Tibial nerve (tissue), 3 donors: Measurements from ENCODE around the gene PLXNA4.

Source experiments
- POLR2A ChIP-seq, 2 donors: fragments of 450-650 bp; IDR thresholded peaks; one replicate each; pipeline ENCODE4 v1.6.1; 2017; ENCODE audit warnings: antibody characterized with exemption in 2 of 2, mild to moderate bottlenecking in 2 of 2, moderate library complexity in 2 of 2
- TF ChIP-seq, protein P1 (sequence below), 5 experiments: fragments of 200-600 bp in 3 of 5; fragments of 450-650 bp in 2 of 5; sonication (generic) in 3 of 5; IDR thresholded peaks; one replicate each; pipeline ENCODE4 v1.5.1; 2016 to 2019; ENCODE audit warnings: antibody characterized with exemption in 5 of 5, mild to moderate bottlenecking in 3 of 5, moderate library complexity in 2 of 5

DNA sequence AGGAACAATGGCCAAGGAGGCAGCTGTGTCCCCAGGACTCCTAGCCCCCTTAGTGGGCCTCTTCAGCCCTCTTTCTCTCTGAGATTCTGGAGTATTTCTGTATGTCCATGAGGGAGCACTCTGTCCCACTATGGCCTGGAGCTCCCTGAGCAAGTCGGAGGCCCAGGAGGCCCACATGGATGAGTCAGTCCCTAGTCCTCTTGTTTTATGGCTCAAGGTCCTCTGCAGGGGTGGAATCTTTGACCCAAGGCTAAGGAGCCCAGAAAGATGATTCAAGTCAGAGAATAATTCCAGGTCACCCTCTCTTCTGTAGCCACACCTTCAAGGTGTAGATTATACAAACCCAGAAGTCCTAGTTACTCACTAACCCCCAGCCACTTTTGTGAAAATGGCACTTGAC is 125.6 kb downstream of the PLXNA4 start:
- TF ChIP-seq, protein P1, sequence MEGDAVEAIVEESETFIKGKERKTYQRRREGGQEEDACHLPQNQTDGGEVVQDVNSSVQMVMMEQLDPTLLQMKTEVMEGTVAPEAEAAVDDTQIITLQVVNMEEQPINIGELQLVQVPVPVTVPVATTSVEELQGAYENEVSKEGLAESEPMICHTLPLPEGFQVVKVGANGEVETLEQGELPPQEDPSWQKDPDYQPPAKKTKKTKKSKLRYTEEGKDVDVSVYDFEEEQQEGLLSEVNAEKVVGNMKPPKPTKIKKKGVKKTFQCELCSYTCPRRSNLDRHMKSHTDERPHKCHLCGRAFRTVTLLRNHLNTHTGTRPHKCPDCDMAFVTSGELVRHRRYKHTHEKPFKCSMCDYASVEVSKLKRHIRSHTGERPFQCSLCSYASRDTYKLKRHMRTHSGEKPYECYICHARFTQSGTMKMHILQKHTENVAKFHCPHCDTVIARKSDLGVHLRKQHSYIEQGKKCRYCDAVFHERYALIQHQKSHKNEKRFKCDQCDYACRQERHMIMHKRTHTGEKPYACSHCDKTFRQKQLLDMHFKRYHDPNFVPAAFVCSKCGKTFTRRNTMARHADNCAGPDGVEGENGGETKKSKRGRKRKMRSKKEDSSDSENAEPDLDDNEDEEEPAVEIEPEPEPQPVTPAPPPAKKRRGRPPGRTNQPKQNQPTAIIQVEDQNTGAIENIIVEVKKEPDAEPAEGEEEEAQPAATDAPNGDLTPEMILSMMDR (IDR thresholded peaks at IDR 0.05) = no peak
- no peak for TF ChIP-seq POLR2A (IDR thresholded peaks at IDR 0.05)
